ENCODE results near the gene CCRL2. TPM values are rescaled to one million over a fixed set of nuclear protein-coding genes. Genes with fewer than 3 reads are reported as not detected.

Gene CCRL2
- 1 to 10 TPM; 2.1 to 3.1 TPM for total RNA-seq
- long read RNA-seq, partial matches to known transcripts, result 0 of 1 reads
- long read RNA-seq, other reads (novel, unspliced or antisense), result 0 of 1 reads

- intact Hi-C loops (cut with DNase I), result no loop called here
- DNase-seq (peak; percentile 75), ATAC-seq (peak; percentile 66 to 84)
These were observed at the start of gene CCRL2, which contains the start of gene CCR5AS for GRCh38 chr3:46406788-46407611. CCRL2 (plus strand) TSS chr3:46407259; CDS start chr3:46408080, 821 bp downstream. CCR5AS (minus strand) TSS chr3:46407066.

- no peak for ATAC-seq
- DNase-seq, result no peak
- intact Hi-C loops (cut with DNase I), result no loop called here
These were observed 48.6 kb upstream of the CCRL2 start for GRCh38 chr3:46358466-46358865.

GRCh38 chr3:46359733-46360493 is 47.1 kb upstream of the CCRL2 start:
- ATAC-seq, result peak in 1 of 2 donors; percentile 41
- intact Hi-C loops (cut with DNase I), result no loop called here
- DNase-seq, result no peak

- peak in 1 of 2 donors; percentile 20 for ATAC-seq
- intact Hi-C loops (cut with DNase I), result no loop called here
- no peak for DNase-seq
These were observed 46.2 kb upstream of the CCRL2 start for GRCh38 chr3:46360907-46361306.

GRCh38 chr3:46361408-46362283 is 45.4 kb upstream of the CCRL2 start:
- DNase-seq (no peak), ATAC-seq (peak in 1 of 2 donors; percentile 82)
- intact Hi-C loops (cut with DNase I), result no loop called here

- DNase-seq, result no peak
- ATAC-seq, result no peak
- intact Hi-C loops (cut with DNase I), result no loop called here
These were observed 42.0 kb upstream of the CCRL2 start for GRCh38 chr3:46365041-46365440.

GRCh38 chr3:46365737-46366524 is 41.1 kb upstream of the CCRL2 start:
- intact Hi-C loops (cut with DNase I), result no loop called here
- no peak for ATAC-seq
- DNase-seq, result no peak

GRCh38 chr3:46367811-46368210 is 39.2 kb upstream of the CCRL2 start:
- intact Hi-C loops (cut with DNase I), result no loop called here
- ATAC-seq (peak in 1 of 2 donors; percentile 9), DNase-seq (no peak)

GRCh38 chr3:46368569-46368968 is 38.5 kb upstream of the CCRL2 start:
- intact Hi-C loops (cut with DNase I), result no loop called here
- DNase-seq (peak; percentile 57), ATAC-seq (peak; percentile 88 to 92)

- DNase-seq (no peak), ATAC-seq (no peak)
- intact Hi-C loops (cut with DNase I), result no loop called here
These were observed 37.9 kb upstream of the CCRL2 start for GRCh38 chr3:46369151-46369550.

GRCh38 chr3:46369675-46370132 is 37.4 kb upstream of the CCRL2 start:
- ATAC-seq (no peak), DNase-seq (no peak)
- intact Hi-C loops (cut with DNase I), result loop anchor here in 1 of 2 donors (10.0 kb wide), 1 partner anchor 95 kb away; no protein-coding TSS in a partner anchor

- DNase-seq (no peak), ATAC-seq (no peak)
- intact Hi-C loops (cut with DNase I), result loop anchor here in 1 of 2 donors (10.0 kb wide), 1 partner anchor 96 kb away; no protein-coding TSS in a partner anchor
These were observed 36.1 kb upstream of the CCRL2 start, which contains the start of gene CCR5 for GRCh38 chr3:46370839-46371518. CCR5 (plus strand) TSS chr3:46370946; CDS start chr3:46372903, 1,957 bp downstream.

GRCh38 chr3:46371519-46372340 is 35.3 kb upstream of the CCRL2 start:
- ATAC-seq, result no peak
- intact Hi-C loops (cut with DNase I), result loop anchor here in 1 of 2 donors (10.0 kb wide), 1 partner anchor 97 kb away; no protein-coding TSS in a partner anchor
- no peak for DNase-seq

GRCh38 chr3:46372492-46373359 is 34.3 kb upstream of the CCRL2 start:
- DNase-seq (no peak), ATAC-seq (peak in 1 of 2 donors; percentile 37)
- intact Hi-C loops (cut with DNase I), result loop anchor here in 1 of 2 donors (10.0 kb wide), 1 partner anchor 98 kb away; no protein-coding TSS in a partner anchor

- intact Hi-C loops (cut with DNase I), result loop anchor here in 1 of 2 donors (5.0 to 10.0 kb wide), 2 partner anchors 100 to 282 kb away; no protein-coding TSS in a partner anchor
- DNase-seq (no peak), ATAC-seq (no peak)
These were observed 32.3 kb upstream of the CCRL2 start for GRCh38 chr3:46374755-46375154.

Measured in left cardiac atrium (tissue), 4 donors.